Measurements from ENCODE around the gene OCSTAMP.

DNA sequence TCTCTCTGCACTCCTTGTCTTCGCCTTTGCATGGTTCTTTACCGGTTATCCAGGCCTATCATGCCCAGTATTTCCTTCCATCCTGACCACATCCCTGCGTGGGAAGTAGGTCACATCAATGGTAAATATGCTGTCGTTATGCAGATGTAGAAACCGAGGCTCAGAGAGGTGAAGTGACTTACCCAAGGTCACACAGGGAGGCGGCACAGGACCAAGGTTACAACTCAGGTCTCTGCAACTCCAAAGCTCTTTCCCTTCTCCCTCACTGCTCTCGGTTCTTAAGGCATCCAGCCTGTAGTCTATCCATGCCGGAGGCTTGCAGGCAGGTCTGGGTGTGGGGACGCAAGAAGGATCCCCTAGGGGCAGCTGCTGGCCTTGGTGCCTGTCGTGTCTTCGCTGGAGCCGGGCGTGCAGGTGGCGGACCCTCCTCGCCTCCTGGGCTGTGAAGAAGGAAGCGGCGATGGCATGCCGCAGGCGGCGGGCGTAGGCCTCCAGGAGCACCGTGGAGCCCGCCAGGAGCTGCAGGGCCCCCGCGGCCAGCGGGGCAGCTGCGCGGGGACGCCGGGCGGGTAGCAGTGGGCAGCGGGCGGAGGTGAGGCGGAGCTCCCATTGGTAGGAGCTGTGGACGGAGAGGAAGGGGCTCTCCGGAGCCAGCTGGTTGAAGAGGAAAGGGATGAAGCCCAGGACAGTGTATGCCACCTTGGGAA lies 9.1 kb downstream of the OCSTAMP start:
- TF ChIP-seq, protein P1, sequence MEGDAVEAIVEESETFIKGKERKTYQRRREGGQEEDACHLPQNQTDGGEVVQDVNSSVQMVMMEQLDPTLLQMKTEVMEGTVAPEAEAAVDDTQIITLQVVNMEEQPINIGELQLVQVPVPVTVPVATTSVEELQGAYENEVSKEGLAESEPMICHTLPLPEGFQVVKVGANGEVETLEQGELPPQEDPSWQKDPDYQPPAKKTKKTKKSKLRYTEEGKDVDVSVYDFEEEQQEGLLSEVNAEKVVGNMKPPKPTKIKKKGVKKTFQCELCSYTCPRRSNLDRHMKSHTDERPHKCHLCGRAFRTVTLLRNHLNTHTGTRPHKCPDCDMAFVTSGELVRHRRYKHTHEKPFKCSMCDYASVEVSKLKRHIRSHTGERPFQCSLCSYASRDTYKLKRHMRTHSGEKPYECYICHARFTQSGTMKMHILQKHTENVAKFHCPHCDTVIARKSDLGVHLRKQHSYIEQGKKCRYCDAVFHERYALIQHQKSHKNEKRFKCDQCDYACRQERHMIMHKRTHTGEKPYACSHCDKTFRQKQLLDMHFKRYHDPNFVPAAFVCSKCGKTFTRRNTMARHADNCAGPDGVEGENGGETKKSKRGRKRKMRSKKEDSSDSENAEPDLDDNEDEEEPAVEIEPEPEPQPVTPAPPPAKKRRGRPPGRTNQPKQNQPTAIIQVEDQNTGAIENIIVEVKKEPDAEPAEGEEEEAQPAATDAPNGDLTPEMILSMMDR (IDR thresholded peaks at IDR 0.05), result no peak
- no peak for TF ChIP-seq POLR2A (IDR thresholded peaks at IDR 0.05)

All from esophagus squamous epithelium (tissue), 4 donors.